PC-3 (cell line): ENCODE data around the gene TGFB3. TPM values are rescaled to one million over a fixed set of nuclear protein-coding genes. Genes with fewer than 3 reads are reported as not detected.
A peak's percentile ranks its signal among the peaks of the same experiment; 100 is the strongest.

ENCODE experiments used
- ATAC-seq: fragments of 200-7000 bp; cut with Tn5 transposase; 2 replicates; pipeline ENCODE4 v1.9.1; 2020; ENCODE audit warnings: mild to moderate bottlenecking, moderate library complexity
- BruUV-seq: library from RNA; stranded (reverse); fragments of 400-500 nt; replicated peaks from 2 replicates; lab custom pipeline; 2021; lab: Mats Ljungman, UMichigan
- CTCF ChIA-PET: fragments of 300-600 bp; sonication (Branson Sonifier 250); formaldehyde crosslinking; loops from one replicate; lab custom pipeline; 2022; ENCODE audit warnings: antibody characterized with exemption; lab: Charles Lee
- POLR2A ChIA-PET: fragments of 300-600 bp; sonication (Branson Sonifier 250); formaldehyde crosslinking; loops from one replicate; lab custom pipeline; 2022; ENCODE audit warnings: antibody characterized with exemption; ENCODE audit not compliant: unreplicated experiment; lab: Charles Lee
- DNase-seq: peaks from one replicate; pipeline ENCODE4 v3.0.0-alpha.2; 2015
- H2AFZ ChIP-seq: fragments of 300-600 bp; sonication (generic); 2 replicates; pipeline ENCODE4 v1.6.0; 2016; ENCODE audit warnings: antibody characterized with exemption, low read length
- H3F3A ChIP-seq: fragments of 300-600 bp; sonication (generic); one replicate; pipeline ENCODE4 v1.6.0; 2017; ENCODE audit warnings: antibody characterized with exemption, low read length, control low read depth, mild to moderate bottlenecking; ENCODE audit not compliant: unreplicated experiment
- H3K27ac ChIP-seq: fragments of 300-600 bp; sonication (generic); 2 replicates; pipeline ENCODE4 v1.5.1; 2016; ENCODE audit warnings: mild to moderate bottlenecking, low read length
- H3K27me3 ChIP-seq: fragments of 300-600 bp; sonication (generic); 2 replicates; pipeline ENCODE4 v1.6.1; 2016; ENCODE audit warnings: low read length, mixed read lengths
- H3K36me3 ChIP-seq: fragments of 300-600 bp; sonication (generic); 2 replicates; pipeline ENCODE4 v1.6.1; 2016; ENCODE audit warnings: low read depth, mixed run types, low read length, mixed read lengths
- H3K4me1 ChIP-seq: fragments of 300-600 bp; sonication (generic); 2 replicates; pipeline ENCODE4 v1.5.1; 2016; ENCODE audit warnings: low read length; ENCODE audit not compliant: insufficient read depth
- H3K4me2 ChIP-seq: fragments of 300-600 bp; sonication (generic); 2 replicates; pipeline ENCODE4 v1.6.0; 2016; ENCODE audit warnings: low read length
- H3K4me3 ChIP-seq: fragments of 300-600 bp; sonication (generic); 2 replicates; pipeline ENCODE4 v1.5.1; 2016; ENCODE audit warnings: mild to moderate bottlenecking, low read length, mixed read lengths
- H3K79me2 ChIP-seq: fragments of 300-600 bp; sonication (generic); 2 replicates; pipeline ENCODE4 v1.6.1; 2017; ENCODE audit warnings: low read length, mixed read lengths
- H3K9ac ChIP-seq: fragments of 300-600 bp; sonication (generic); 2 replicates; pipeline ENCODE4 v1.6.0; 2016; ENCODE audit warnings: mild to moderate bottlenecking, low read length
- H3K9me2 ChIP-seq: fragments of 300-600 bp; sonication (generic); replicated peaks from 2 replicates; pipeline ENCODE4 v1.6.1; 2016; ENCODE audit warnings: mixed run types, low read length, mixed read lengths
- H3K9me3 ChIP-seq: fragments of 300-600 bp; sonication (generic); 2 replicates; pipeline ENCODE4 v1.6.1; 2016; ENCODE audit warnings: low read length, mixed read lengths
- H4K20me1 ChIP-seq: fragments of 300-600 bp; sonication (generic); 2 replicates; pipeline ENCODE4 v1.6.1; 2016; ENCODE audit warnings: low read length, mixed read lengths
- EZH2 ChIP-seq: fragments of 300-600 bp; sonication (generic); IDR thresholded peaks from one replicate; pipeline ENCODE4 v1.6.1; 2017; ENCODE audit warnings: antibody characterized with exemption, mild to moderate bottlenecking, low read length; ENCODE audit not compliant: unreplicated experiment
- EZH2phosphoT487 ChIP-seq: fragments of 300-600 bp; sonication (generic); IDR thresholded peaks from 2 replicates; pipeline ENCODE4 v1.6.1; 2018; ENCODE audit warnings: mild to moderate bottlenecking, antibody characterized with exemption, low read length, borderline replicate concordance
- intact Hi-C: fragments of 100-400 bp; cut with micrococcal nuclease; formaldehyde crosslinking; loops from 2 replicates; pipeline ENCODE4 v1.9.0; 2023
- total RNA-seq: library from RNA; depleted of rRNA; stranded (reverse); fragments of >200 nt; gene quantifications from 2 replicates; pipeline ENCODE4 v1.2.3, GENCODE V29; 2014
- TF ChIP-seq, protein P1 (sequence below): fragments of 300-600 bp; sonication (generic); conservative IDR thresholded peaks from 2 replicates; pipeline ENCODE4 v1.5.1; 2017; ENCODE audit warnings: antibody characterized with exemption, low read depth, mild to moderate bottlenecking, low read length

TGFB3 gene
- total RNA-seq, 1 experiment from 2014 or later, result 10.2 TPM

DNA sequence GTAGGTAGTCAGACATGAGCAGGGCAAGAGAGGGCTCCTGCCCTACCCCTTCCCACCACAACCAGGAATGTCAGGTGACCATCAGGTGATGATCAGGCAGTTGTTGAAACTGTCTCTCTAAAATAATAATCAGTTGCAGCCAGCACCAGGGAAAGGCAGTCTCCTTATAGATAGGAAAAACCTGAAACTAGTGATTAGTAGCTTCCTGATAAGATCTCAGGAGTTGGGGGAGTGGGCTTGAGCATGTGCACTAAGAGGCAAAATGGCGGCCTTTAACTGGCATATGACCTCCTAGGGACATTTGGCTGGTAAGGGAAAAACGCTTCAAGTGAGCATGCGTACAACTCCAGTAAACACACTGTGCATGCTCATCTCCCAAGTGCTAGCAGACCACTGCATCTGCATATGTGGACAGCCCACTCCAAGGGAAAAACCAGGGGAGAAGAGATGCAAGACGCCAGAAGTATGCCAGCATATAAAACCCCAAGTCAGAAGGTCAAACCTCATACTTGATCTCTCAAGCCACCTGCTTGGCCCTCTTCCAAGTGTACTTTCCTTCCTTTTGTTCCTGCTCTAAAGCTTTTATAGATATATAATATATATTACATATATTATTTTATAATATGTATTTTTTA is 37.1 kb downstream of the TGFB3 start:
- ChIA-PET POLR2A (interaction anchor here (0.5 kb wide), 1 partner anchor 207 kb away, joined by 4 read pairs; no protein-coding TSS in a partner anchor), CTCF (no interaction called here)
- no peaks in the 10 kb centered on the region for H4K20me1 ChIP-seq
- no peaks in the 10 kb centered on the region for H3K27me3 ChIP-seq
- H3K9me3 ChIP-seq, result no peaks in the 10 kb centered on the region
- H3K9me2 ChIP-seq, result no peaks in the 10 kb centered on the region
- no peaks in the 10 kb centered on the region for H3K36me3 ChIP-seq
- H3K79me2 ChIP-seq, result no peaks in the 10 kb centered on the region
- TF ChIP-seq EZH2 (no peak), EZH2phosphoT487 (no peak)
- TF ChIP-seq, protein P1, sequence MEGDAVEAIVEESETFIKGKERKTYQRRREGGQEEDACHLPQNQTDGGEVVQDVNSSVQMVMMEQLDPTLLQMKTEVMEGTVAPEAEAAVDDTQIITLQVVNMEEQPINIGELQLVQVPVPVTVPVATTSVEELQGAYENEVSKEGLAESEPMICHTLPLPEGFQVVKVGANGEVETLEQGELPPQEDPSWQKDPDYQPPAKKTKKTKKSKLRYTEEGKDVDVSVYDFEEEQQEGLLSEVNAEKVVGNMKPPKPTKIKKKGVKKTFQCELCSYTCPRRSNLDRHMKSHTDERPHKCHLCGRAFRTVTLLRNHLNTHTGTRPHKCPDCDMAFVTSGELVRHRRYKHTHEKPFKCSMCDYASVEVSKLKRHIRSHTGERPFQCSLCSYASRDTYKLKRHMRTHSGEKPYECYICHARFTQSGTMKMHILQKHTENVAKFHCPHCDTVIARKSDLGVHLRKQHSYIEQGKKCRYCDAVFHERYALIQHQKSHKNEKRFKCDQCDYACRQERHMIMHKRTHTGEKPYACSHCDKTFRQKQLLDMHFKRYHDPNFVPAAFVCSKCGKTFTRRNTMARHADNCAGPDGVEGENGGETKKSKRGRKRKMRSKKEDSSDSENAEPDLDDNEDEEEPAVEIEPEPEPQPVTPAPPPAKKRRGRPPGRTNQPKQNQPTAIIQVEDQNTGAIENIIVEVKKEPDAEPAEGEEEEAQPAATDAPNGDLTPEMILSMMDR, result no peak
- H3K9ac ChIP-seq, result no peak overlapping the region
- no TSS peak for BruUV-seq
- no peak overlapping the region for H2AFZ ChIP-seq
- H3K4me1 ChIP-seq, result no peaks in the 10 kb centered on the region
- no peak overlapping the region for H3K4me2 ChIP-seq
- ATAC-seq (no peak), DNase-seq (no peak)
- no peak overlapping the region for H3K4me3 ChIP-seq
- intact Hi-C loops, result no loop called here
- no peaks in the 10 kb centered on the region for H3F3A ChIP-seq
- H3K27ac ChIP-seq, result no peak overlapping the region

GRCh38 chr14:75941030-75941429 is 40.8 kb downstream of the TGFB3 start:
- POLR2A ChIA-PET, result no interaction called here
- CTCF ChIA-PET, result interaction anchor here (0.6 kb wide), 1 partner anchor 23 kb away, joined by 3 read pairs; no protein-coding TSS in a partner anchor
- Histone ChIP-seq H4K20me1 (no peaks in the 10 kb centered on the region), H2AFZ (no peak overlapping the region), H3K4me2 (no peak overlapping the region), H3K9ac (no peak overlapping the region), H3K27me3 (no peaks in the 10 kb centered on the region), H3K27ac (no peak overlapping the region), H3K4me3 (no peak overlapping the region), H3K36me3 (no peaks in the 10 kb centered on the region), H3K9me3 (no peaks in the 10 kb centered on the region), H3K4me1 (peaks cover 8% of the 10 kb centered on the region), H3K79me2 (no peaks in the 10 kb centered on the region), H3K9me2 (no peaks in the 10 kb centered on the region), H3F3A (no peaks in the 10 kb centered on the region)
- intact Hi-C loops, result no loop called here
- DNase-seq (no peak), ATAC-seq (no peak)
- no TSS peak for BruUV-seq
- TF ChIP-seq, protein P1, result no peak
- TF ChIP-seq EZH2phosphoT487, result no peak
- no peak for TF ChIP-seq EZH2

DNA sequence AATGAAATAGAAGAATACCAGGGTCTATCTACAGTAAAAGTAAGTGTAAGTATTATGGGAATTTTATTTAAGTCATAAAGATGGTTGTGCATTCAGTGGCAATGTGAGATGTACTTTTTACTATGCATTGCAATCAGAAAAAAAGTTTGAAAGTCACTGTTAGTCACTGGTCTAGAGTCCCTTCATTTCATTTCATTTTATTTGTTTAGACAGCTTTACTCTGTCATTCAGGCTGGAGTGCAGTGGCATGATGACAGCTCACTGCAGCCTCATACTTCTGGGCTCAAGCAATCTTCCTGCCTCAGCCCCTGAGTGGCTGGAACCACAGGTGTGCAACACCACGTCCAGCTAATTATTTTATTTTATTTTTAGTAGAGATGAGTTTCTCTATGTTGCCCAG is 42.6 kb downstream of the TGFB3 start:
- Histone ChIP-seq H4K20me1 (no peaks in the 10 kb centered on the region), H3K27ac (peak overlapping the region; percentile 18; the same call in 1 of the 2 replicates), H3K4me2 (no peak overlapping the region), H3F3A (no peaks in the 10 kb centered on the region), H3K9me3 (no peaks in the 10 kb centered on the region), H3K4me3 (no peak overlapping the region), H3K27me3 (no peaks in the 10 kb centered on the region), H3K9me2 (no peaks in the 10 kb centered on the region), H3K79me2 (no peaks in the 10 kb centered on the region), H3K36me3 (no peaks in the 10 kb centered on the region), H3K9ac (no peak overlapping the region), H3K4me1 (peaks cover 8% of the 10 kb centered on the region), H2AFZ (no peak overlapping the region)
- no TSS peak for BruUV-seq
- ATAC-seq, result peak; percentile 83
- ChIA-PET CTCF (interaction anchor here (0.6 kb wide), 1 partner anchor 33 kb away, joined by 3 read pairs; no protein-coding TSS in a partner anchor), POLR2A (interaction anchor here (0.6 kb wide), 1 partner anchor 20 kb away, joined by 5 read pairs; no protein-coding TSS in a partner anchor)
- no peak for TF ChIP-seq EZH2
- no peak for TF ChIP-seq EZH2phosphoT487
- TF ChIP-seq, protein P1, result no peak
- peak; percentile 54 for DNase-seq
- intact Hi-C loops, result no loop called here
